ENCODE results near the gene PPP2R3A. TPM values are rescaled to one million over a fixed set of nuclear protein-coding genes. Genes with fewer than 3 reads are reported as not detected.

PPP2R3A gene
- total and polyA plus RNA-seq, 2 of the 13 experiments (the other 11 are each of a cell fraction or from before 2014, with no cell fraction given), result 0.07 to 0.12 TPM

GRCh38 chr3:136075218-136075808, 109.8 kb downstream of the PPP2R3A start:
- no peaks in the 10 kb centered on the region; a peak in 1 of 5 replicates for H3K27me3 ChIP-seq (ENCODE audit: control insufficient read depth in 1 of 2, insufficient read depth in 2 of 2, low read length in 2 of 2)
- no peaks in the 10 kb centered on the region for H3K36me3 ChIP-seq (replicated peaks in 1 of 2; ENCODE audit: control insufficient read depth in 1 of 2, insufficient read depth in 2 of 2, low read length in 2 of 2)
- no peak overlapping the region for H3K9ac ChIP-seq (ENCODE audit: insufficient read depth, low read depth, low read length)
- H3K79me2 ChIP-seq (ENCODE audit: insufficient read depth, low read length), result no peaks in the 10 kb centered on the region
- ChIA-PET CTCF (ENCODE audit: low intra/inter-chr PET ratio, low total read pairs) (interaction anchor here (0.6 to 1.7 kb wide), 4 partner anchors 352 to 957 kb away, joined by 3 to 12 read pairs (median 6); partner anchors contain the start of gene STAG1), POLR2A (interaction anchor here (1.3 kb wide), 1 partner anchor 677 kb away, joined by 4 read pairs; the partner anchor contains the start of gene STAG1)
- H3K27ac ChIP-seq (ENCODE audit: extremely low read length, insufficient read depth, low read length), result no peak overlapping the region
- H2AFZ ChIP-seq (ENCODE audit: low read length), result no peak overlapping the region
- H3K4me3 ChIP-seq (replicated peaks in 1 of 3; ENCODE audit: insufficient read depth in 1 of 3, low read depth in 2 of 3, low read length in 3 of 3), result no peak overlapping the region
- H4K20me1 ChIP-seq (ENCODE audit: insufficient read depth, low read length), result no peaks in the 10 kb centered on the region
- FAIRE-seq (peak; percentile 90), ATAC-seq (peak; percentile 63), DNase-seq (ENCODE audit: low spot score) (peak; percentile 72)
- H3K9me3 ChIP-seq (ENCODE audit: low read length), result no peaks in the 10 kb centered on the region
- no peaks in the 10 kb centered on the region for H3K4me1 ChIP-seq (ENCODE audit: insufficient read depth, low read length)
- in situ Hi-C loops (cut with HindIII; ENCODE audit: extremely low pct_ligation_motif_present, low pct_unique_long_range_greater_than_20kb), result loop anchor here (10.0 kb wide), 2 partner anchors 679 to 939 kb away; partner anchors contain the start of gene STAG1
- intact Hi-C loops (cut with micrococcal nuclease; ENCODE audit: unreplicated experiment), result loop anchor here (1.0 to 10.0 kb wide), 7 partner anchors 117 to 1617 kb away; partner anchors contain the start of genes NCK1 and PCCB
- WGBS (ENCODE audit: low lambda C conversion rate), result 100% methylated on average over 1 of the region's 1 CpG
- no TSS peak for BruUV-seq (replicated peaks)
- no peak overlapping the region for H3K4me2 ChIP-seq (ENCODE audit: low read depth, low read length)
- TF ChIP-seq STAG1 (CRISPR knock-in tag; IDR thresholded peaks at IDR 0.05) (peak; percentile 98), SAP130 (CRISPR knock-in tag; IDR thresholded peaks at IDR 0.05; ENCODE audit: low read depth) (peak; percentile 35; the same call in 1 of the 2 replicates), YEATS4 (CRISPR knock-in tag; IDR thresholded peaks at IDR 0.05; ENCODE audit: borderline replicate concordance) (no peak), FOXA3 (CRISPR knock-in tag; IDR thresholded peaks at IDR 0.05) (peak; percentile 49), CEBPG (CRISPR knock-in tag; IDR thresholded peaks at IDR 0.05) (peak; percentile 42), CENPX (CRISPR knock-in tag; IDR thresholded peaks at IDR 0.05) (no peak), ZNF143 (CRISPR knock-in tag; IDR thresholded peaks at IDR 0.05) (no peak), ZNF18 (CRISPR knock-in tag; IDR thresholded peaks at IDR 0.05; ENCODE audit: insufficient replicate concordance) (no peak), ZNF234 (CRISPR knock-in tag; conservative IDR thresholded peaks at IDR 0.05) (no peak), ZNF570 (CRISPR knock-in tag; IDR thresholded peaks at IDR 0.05; ENCODE audit: borderline replicate concordance) (no peak), CHD4 (IDR thresholded peaks at IDR 0.05; ENCODE audit: borderline replicate concordance, low read length) (no peak), KLF16 (CRISPR knock-in tag; IDR thresholded peaks at IDR 0.05) (peak in 1 of 2 experiments; percentile 50; a peak in 1 of 4 replicates), CTCF (CRISPR knock-in tag; IDR thresholded peaks at IDR 0.05) (peak; percentile 88), PPARG (CRISPR knock-in tag; conservative IDR thresholded peaks at IDR 0.05) (0 out of 2 replicates have a peak, but pooled peaks have one; percentile 13), HCFC1 (IDR thresholded peaks at IDR 0.05; ENCODE audit: low read depth, low read length) (no peak), BCLAF1 (IDR thresholded peaks at IDR 0.05) (no peak), MAFF (IDR thresholded peaks at IDR 0.05; ENCODE audit: low read depth, low read length) (peak; percentile 100), NFE2L2 (IDR thresholded peaks at IDR 0.05; ENCODE audit: low read length) (peak; percentile 62; the same call in 1 of the 2 replicates), SMAD3 (CRISPR knock-in tag; IDR thresholded peaks at IDR 0.05) (0 out of 2 replicates have a peak, but pooled peaks have one; percentile 45)

Measured in HepG2 (cell line).